Measurements from ENCODE around the gene MILR1. TPM values are rescaled to one million over a fixed set of nuclear protein-coding genes. Genes with fewer than 3 reads are reported as not detected.

The MILR1 gene
- total RNA-seq = 1.5 and 3.5 TPM in 2 replicates

GRCh38 chr17:64448665-64449512 lies at the start of gene MILR1:
MILR1 (plus strand) TSS chr17:64449115; CDS start chr17:64449169, 54 bp downstream.

GRCh38 chr17:64496786-64497564 lies 48.1 kb downstream of the MILR1 start, which contains the start of gene POLG2:
POLG2 (minus strand) TSS chr17:64497054; CDS start chr17:64496968, 86 bp downstream.

GRCh38 chr17:64506201-64506575 lies 57.3 kb downstream of the MILR1 start, which contains the start of gene DDX5:
DDX5 (minus strand) TSS chr17:64506289; CDS start chr17:64506119, 170 bp downstream.

GRCh38 chr17:64506576-64507412 lies 57.9 kb downstream of the MILR1 start, which contains the start of gene CEP95:
CEP95 (plus strand) TSS chr17:64506977; CDS start chr17:64507098, 121 bp downstream.

Other genes with a start within 250 kb of the MILR1 start
- gene TEX2, start 185.9 kb upstream of the MILR1 start, total RNA-seq = 15.4 and 44.4 TPM in 2 replicates
- 628 and 791 TPM in 2 replicates for gene PECAM1, start 58.3 kb upstream of the MILR1 start, total RNA-seq
- gene POLG2, start 47.9 kb downstream of the MILR1 start, total RNA-seq = 6.6 and 12.5 TPM in 2 replicates
- 417 and 1,044 TPM in 2 replicates for gene DDX5, start 57.2 kb downstream of the MILR1 start, total RNA-seq
- 18.5 and 29.3 TPM in 2 replicates for gene CEP95, start 57.9 kb downstream of the MILR1 start, total RNA-seq
- gene SMURF2, start 213.2 kb downstream of the MILR1 start, total RNA-seq = 58.9 and 218 TPM in 2 replicates